ENCODE results near the gene PEX14.

DNA sequence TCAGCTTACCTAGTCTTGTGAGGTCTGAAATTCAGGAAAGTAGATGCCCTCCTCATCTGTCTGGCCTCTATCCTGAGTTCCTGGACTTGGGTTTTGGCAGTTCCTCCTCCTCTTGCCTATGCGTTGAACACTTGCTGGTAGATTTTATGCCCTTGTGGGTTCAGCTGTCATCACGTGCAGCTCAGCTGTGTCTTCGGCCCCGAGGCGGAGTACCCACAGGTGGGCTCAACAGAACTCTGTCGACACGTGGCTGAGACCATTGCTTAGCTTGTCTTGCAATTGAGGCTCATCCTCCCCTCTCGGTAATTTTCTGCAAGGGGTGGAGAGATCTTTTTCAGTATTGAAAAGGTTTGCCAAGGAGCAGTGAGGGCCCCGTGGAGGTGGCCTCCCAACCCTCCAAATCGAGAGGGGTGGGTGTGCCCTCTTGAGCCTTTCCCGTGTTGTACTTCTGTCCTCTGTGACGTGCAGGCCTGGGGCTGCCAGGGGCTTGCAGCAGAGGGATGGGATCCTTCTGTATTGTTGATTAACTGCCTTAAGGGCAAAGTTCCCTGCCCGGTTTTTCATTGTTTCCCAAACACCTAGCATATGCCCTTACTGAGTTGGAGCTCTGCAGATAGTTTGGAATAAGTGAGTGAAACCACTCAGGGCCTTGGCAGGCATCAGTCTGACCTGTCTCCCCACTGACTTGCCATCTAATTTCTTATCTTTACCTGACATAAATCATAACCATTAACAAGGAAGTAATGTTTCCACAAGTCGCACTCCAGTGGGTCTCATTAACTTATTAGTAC lies 41.6 kb upstream of the PEX14 start:
- TF ChIP-seq, protein P1, sequence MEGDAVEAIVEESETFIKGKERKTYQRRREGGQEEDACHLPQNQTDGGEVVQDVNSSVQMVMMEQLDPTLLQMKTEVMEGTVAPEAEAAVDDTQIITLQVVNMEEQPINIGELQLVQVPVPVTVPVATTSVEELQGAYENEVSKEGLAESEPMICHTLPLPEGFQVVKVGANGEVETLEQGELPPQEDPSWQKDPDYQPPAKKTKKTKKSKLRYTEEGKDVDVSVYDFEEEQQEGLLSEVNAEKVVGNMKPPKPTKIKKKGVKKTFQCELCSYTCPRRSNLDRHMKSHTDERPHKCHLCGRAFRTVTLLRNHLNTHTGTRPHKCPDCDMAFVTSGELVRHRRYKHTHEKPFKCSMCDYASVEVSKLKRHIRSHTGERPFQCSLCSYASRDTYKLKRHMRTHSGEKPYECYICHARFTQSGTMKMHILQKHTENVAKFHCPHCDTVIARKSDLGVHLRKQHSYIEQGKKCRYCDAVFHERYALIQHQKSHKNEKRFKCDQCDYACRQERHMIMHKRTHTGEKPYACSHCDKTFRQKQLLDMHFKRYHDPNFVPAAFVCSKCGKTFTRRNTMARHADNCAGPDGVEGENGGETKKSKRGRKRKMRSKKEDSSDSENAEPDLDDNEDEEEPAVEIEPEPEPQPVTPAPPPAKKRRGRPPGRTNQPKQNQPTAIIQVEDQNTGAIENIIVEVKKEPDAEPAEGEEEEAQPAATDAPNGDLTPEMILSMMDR (IDR thresholded peaks at IDR 0.05), result no peak
- no peak for TF ChIP-seq POLR2A (IDR thresholded peaks at IDR 0.05)
- no peak for TF ChIP-seq POLR2AphosphoS5 (IDR thresholded peaks at IDR 0.05)
- TF ChIP-seq EP300 (IDR thresholded peaks at IDR 0.05), result no peak
